Renal cortex interstitium (tissue), 11 donors: ENCODE results near the gene PDLIM5. TPM values are rescaled to one million over a fixed set of nuclear protein-coding genes. Genes with fewer than 3 reads are reported as not detected.
"Not testable (repeated sequence)": the region's sequence is repeated elsewhere in the genome, so short reads cannot be mapped to it uniquely, and the experiment has no call there.

Source experiments
- DNase-seq, 11 donors: peaks; one replicate each; pipeline ENCODE4 v3.0.0-alpha.2; 2013; ENCODE audit warnings: low read depth in 9 of 11, low spot score in 4 of 11; ENCODE audit errors: extremely low read depth in 1 of 11
- polyA plus RNA-seq, 3 donors: library from polyadenylated mRNA; unstranded; fragments of 120-200 nt; gene quantifications; one replicate each; pipeline ENCODE4 v1.2.1, GENCODE V29; 2013; ENCODE audit not compliant: insufficient read length in 3 of 3

PDLIM5 gene
- polyA plus RNA-seq, 3 donors = 43.1 to 55.7 (median 48.9) TPM

- no peak for DNase-seq
Measured at GRCh38 chr4:94508806-94509205, 57.1 kb downstream of the PDLIM5 start.

GRCh38 chr4:94511591-94511990, 59.8 kb downstream of the PDLIM5 start:
- no peak for DNase-seq

- DNase-seq = not testable (repeated sequence)
Measured at GRCh38 chr4:94513532-94513931, 61.8 kb downstream of the PDLIM5 start.

- no peak for DNase-seq
Measured at GRCh38 chr4:94515365-94515764, 63.6 kb downstream of the PDLIM5 start.

- no peak for DNase-seq
Measured at GRCh38 chr4:94516067-94516466, 64.3 kb downstream of the PDLIM5 start.

- no peak for DNase-seq
Measured at GRCh38 chr4:94516999-94517398, 65.3 kb downstream of the PDLIM5 start.

- DNase-seq = no peak
Measured at GRCh38 chr4:94517492-94517891, 65.8 kb downstream of the PDLIM5 start.

- no peak for DNase-seq
Measured at GRCh38 chr4:94519019-94519418, 67.3 kb downstream of the PDLIM5 start.

- DNase-seq = no peak
Measured at GRCh38 chr4:94519925-94520789, 68.4 kb downstream of the PDLIM5 start.

- no peak for DNase-seq
Measured at GRCh38 chr4:94523033-94523580, 71.4 kb downstream of the PDLIM5 start.

- no peak for DNase-seq
Measured at GRCh38 chr4:94523617-94524016, 71.9 kb downstream of the PDLIM5 start.

- DNase-seq = no peak
Measured at GRCh38 chr4:94525993-94526728, 74.4 kb downstream of the PDLIM5 start.

- no peak for DNase-seq
Measured at GRCh38 chr4:94527556-94528233, 76.0 kb downstream of the PDLIM5 start.

GRCh38 chr4:94528792-94529451, 77.2 kb downstream of the PDLIM5 start:
- no peak for DNase-seq

- no peak for DNase-seq
Measured at GRCh38 chr4:94530073-94530472, 78.3 kb downstream of the PDLIM5 start.

- DNase-seq = no peak
Measured at GRCh38 chr4:94531991-94532789, 80.4 kb downstream of the PDLIM5 start.

- DNase-seq = no peak
Measured at GRCh38 chr4:94533405-94534223, 81.9 kb downstream of the PDLIM5 start.
